Glutamatergic neuron (in vitro differentiated cells): ENCODE measurements around the gene EPC2. TPM values are rescaled to one million over a fixed set of nuclear protein-coding genes. Genes with fewer than 3 reads are reported as not detected.

Experiments used
- DNase-seq: peaks from one replicate; pipeline ENCODE4 v3.0.0; 2022
- H3K27ac Mint-ChIP-seq: one replicate; pipeline ENCODE4 v1.8.0; 2020; ENCODE audit warnings: mild to moderate bottlenecking, mixed read lengths, inconsistent platforms; ENCODE audit not compliant: unreplicated experiment
- H3K27me3 Mint-ChIP-seq: one replicate; pipeline ENCODE4 v1.8.0; 2020; ENCODE audit warnings: mild to moderate bottlenecking, moderate library complexity, mixed read lengths, inconsistent platforms; ENCODE audit not compliant: unreplicated experiment
- H3K36me3 Mint-ChIP-seq: one replicate; pipeline ENCODE4 v1.8.0; 2020; ENCODE audit warnings: mild to moderate bottlenecking, mixed read lengths, inconsistent platforms; ENCODE audit not compliant: unreplicated experiment
- H3K4me1 Mint-ChIP-seq: one replicate; pipeline ENCODE4 v1.8.0; 2020; ENCODE audit warnings: mild to moderate bottlenecking, low read depth, mixed read lengths, inconsistent platforms; ENCODE audit not compliant: unreplicated experiment
- H3K4me3 Mint-ChIP-seq: one replicate; pipeline ENCODE4 v1.8.0; 2020; ENCODE audit warnings: mild to moderate bottlenecking, mixed read lengths, inconsistent platforms; ENCODE audit not compliant: unreplicated experiment
- H3K9me3 Mint-ChIP-seq: one replicate; pipeline ENCODE4 v1.8.0; 2020; ENCODE audit warnings: mild to moderate bottlenecking, moderate library complexity, mixed read lengths, inconsistent platforms; ENCODE audit not compliant: unreplicated experiment
- total RNA-seq: library from RNA; stranded (reverse); fragmentation: NEBNext Ultra II Directional; extraction: Animal tissue kit (Norgen Biotek cat#: 25700); gene quantifications from one replicate; pipeline ENCODE4 v1.2.1, GENCODE V29; 2021; ENCODE audit not compliant: unreplicated experiment
- TF ChIP-seq, protein P1 (sequence below): fragments of 200-600 bp; sonication (generic); IDR thresholded peaks from one replicate; pipeline ENCODE4 v1.5.0; 2021; ENCODE audit not compliant: partially characterized antibody, unreplicated experiment

EPC2 gene
- total RNA-seq, 1 donor from 2014 or later = 40.9 TPM

- peak overlapping the region; percentile 93 for H3K27ac Mint-ChIP-seq
- TF ChIP-seq, protein P1, sequence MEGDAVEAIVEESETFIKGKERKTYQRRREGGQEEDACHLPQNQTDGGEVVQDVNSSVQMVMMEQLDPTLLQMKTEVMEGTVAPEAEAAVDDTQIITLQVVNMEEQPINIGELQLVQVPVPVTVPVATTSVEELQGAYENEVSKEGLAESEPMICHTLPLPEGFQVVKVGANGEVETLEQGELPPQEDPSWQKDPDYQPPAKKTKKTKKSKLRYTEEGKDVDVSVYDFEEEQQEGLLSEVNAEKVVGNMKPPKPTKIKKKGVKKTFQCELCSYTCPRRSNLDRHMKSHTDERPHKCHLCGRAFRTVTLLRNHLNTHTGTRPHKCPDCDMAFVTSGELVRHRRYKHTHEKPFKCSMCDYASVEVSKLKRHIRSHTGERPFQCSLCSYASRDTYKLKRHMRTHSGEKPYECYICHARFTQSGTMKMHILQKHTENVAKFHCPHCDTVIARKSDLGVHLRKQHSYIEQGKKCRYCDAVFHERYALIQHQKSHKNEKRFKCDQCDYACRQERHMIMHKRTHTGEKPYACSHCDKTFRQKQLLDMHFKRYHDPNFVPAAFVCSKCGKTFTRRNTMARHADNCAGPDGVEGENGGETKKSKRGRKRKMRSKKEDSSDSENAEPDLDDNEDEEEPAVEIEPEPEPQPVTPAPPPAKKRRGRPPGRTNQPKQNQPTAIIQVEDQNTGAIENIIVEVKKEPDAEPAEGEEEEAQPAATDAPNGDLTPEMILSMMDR = no peak
- DNase-seq = no peak
- H3K27me3 Mint-ChIP-seq = no peaks in the 10 kb centered on the region
- H3K4me3 Mint-ChIP-seq = peak overlapping the region; percentile 50
- H3K4me1 Mint-ChIP-seq = peaks cover 30% of the 10 kb centered on the region
- peaks cover 2% of the 10 kb centered on the region for H3K9me3 Mint-ChIP-seq
- H3K36me3 Mint-ChIP-seq = peaks cover 5% of the 10 kb centered on the region
Observed at GRCh38 chr2:148796735-148797512, 152.4 kb downstream of the EPC2 start.

DNA sequence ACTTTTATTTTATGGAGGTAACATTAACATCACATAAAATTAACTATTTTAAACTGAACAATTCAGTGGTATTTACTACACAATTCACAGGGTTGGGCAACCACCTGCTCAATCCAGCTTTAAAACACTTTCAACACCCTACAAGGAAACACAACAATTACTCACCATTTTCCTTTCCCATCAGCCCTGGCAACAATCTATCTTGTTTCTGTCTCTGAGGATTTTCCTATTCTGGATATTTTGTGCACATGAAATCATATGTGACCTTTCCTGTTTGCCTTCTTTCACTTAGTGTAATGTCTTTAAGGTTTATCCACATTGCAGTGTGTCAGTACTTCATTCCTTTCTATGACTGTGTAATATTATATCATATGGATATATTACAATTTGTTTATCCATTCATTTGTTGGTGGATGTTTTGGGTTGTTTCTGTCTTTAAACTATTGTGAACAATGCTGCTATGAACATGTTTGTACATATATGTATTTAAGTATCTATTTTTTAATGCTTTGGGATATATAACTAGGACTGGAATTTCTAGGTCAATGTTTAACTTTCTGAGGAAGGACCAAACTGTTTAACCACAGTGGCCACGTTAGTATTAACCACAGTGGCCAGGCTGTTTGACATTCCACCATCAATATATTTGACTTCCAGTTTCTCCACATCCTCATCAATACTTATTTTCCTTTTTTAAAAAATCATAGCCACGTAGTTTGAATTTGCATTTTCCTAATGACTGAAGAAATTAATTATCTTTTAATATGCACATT, 158.1 kb downstream of the EPC2 start:
- Mint-ChIP-seq H3K9me3 (peaks cover 9% of the 10 kb centered on the region), H3K27ac (no peak overlapping the region), H3K36me3 (peaks cover 6% of the 10 kb centered on the region), H3K4me3 (no peak overlapping the region), H3K27me3 (no peaks in the 10 kb centered on the region), H3K4me1 (peaks cover 6% of the 10 kb centered on the region)
- DNase-seq = no peak
- TF ChIP-seq, protein P1 = no peak

- TF ChIP-seq, protein P1 = no peak
- Mint-ChIP-seq H3K4me3 (no peak overlapping the region), H3K27ac (no peak overlapping the region), H3K36me3 (peaks cover 8% of the 10 kb centered on the region), H3K4me1 (peaks cover 2% of the 10 kb centered on the region), H3K27me3 (no peaks in the 10 kb centered on the region), H3K9me3 (peaks cover 7% of the 10 kb centered on the region)
- no peak for DNase-seq
Observed at GRCh38 chr2:148810081-148810480, 165.5 kb downstream of the EPC2 start.

- DNase-seq = no peak
- TF ChIP-seq, protein P1 = no peak
- H3K9me3 Mint-ChIP-seq = peaks cover 2% of the 10 kb centered on the region
- no peaks in the 10 kb centered on the region for H3K27me3 Mint-ChIP-seq
- no peak overlapping the region for H3K4me3 Mint-ChIP-seq
- H3K4me1 Mint-ChIP-seq = peaks cover 8% of the 10 kb centered on the region
- peaks cover 6% of the 10 kb centered on the region for H3K36me3 Mint-ChIP-seq
- H3K27ac Mint-ChIP-seq = no peak overlapping the region
Observed at GRCh38 chr2:148812306-148812705, 167.8 kb downstream of the EPC2 start.
